IMR-90 (cell line): Measurements from ENCODE around the gene EOLA2. TPM values are rescaled to one million over a fixed set of nuclear protein-coding genes. Genes with fewer than 3 reads are reported as not detected.
"Not testable (repeated sequence)": the region's sequence is repeated elsewhere in the genome, so short reads cannot be mapped to it uniquely, and the experiment has no call there.

Source experiments
- ATAC-seq: fragments of 200-7000 bp; cut with Tn5 transposase; 2 replicates; pipeline ENCODE4 v1.9.1; 2020; ENCODE audit warnings: low read depth, mild to moderate bottlenecking, moderate library complexity
- BruUV-seq: library from RNA; stranded (reverse); fragments of 400-500 nt; replicated peaks from 2 replicates; lab custom pipeline; 2021; lab: Mats Ljungman, UMichigan
- CTCF ChIA-PET: fragments of 300-600 bp; formaldehyde crosslinking; extraction: SDS; loops from one replicate; lab custom pipeline; 2021; ENCODE audit warnings: antibody characterized with exemption; lab: Yijun Ruan, JAX
- POLR2A ChIA-PET: fragments of 300-600 bp; sonication (Branson Sonifier 250); formaldehyde crosslinking; loops from one replicate; lab custom pipeline; 2022; ENCODE audit warnings: antibody characterized with exemption; ENCODE audit not compliant: unreplicated experiment; lab: Charles Lee
- DNase-seq: peaks from one replicate; pipeline ENCODE4 v3.0.0; 2013
- H2AFZ ChIP-seq: replicated peaks from 2 replicates; pipeline ENCODE3; 2013; ENCODE audit warnings: low read length, mild to moderate bottlenecking; ENCODE audit not compliant: poor library complexity
- H2AK5ac ChIP-seq: 2 replicates; pipeline ENCODE4 v1.6.1; 2013; ENCODE audit warnings: low read depth, low read length, inconsistent platforms
- H2AK9ac ChIP-seq: replicated peaks from 2 replicates; pipeline ENCODE3; 2013; ENCODE audit warnings: mild to moderate bottlenecking, low read depth, low read length, moderate library complexity; ENCODE audit not compliant: poor library complexity
- H2BK120ac ChIP-seq: 2 replicates; pipeline ENCODE4 v1.6.1; 2013; ENCODE audit warnings: low read depth, low read length, inconsistent platforms
- H2BK15ac ChIP-seq: 3 replicates; pipeline ENCODE4 v1.6.1; 2013; ENCODE audit warnings: low read depth, low read length, inconsistent platforms
- H2BK20ac ChIP-seq: 2 replicates; pipeline ENCODE4 v1.6.1; 2013; ENCODE audit warnings: low read depth, mild to moderate bottlenecking, inconsistent platforms, low read length, moderate library complexity
- H2BK5ac ChIP-seq: 2 replicates; pipeline ENCODE4 v1.6.1; 2013; ENCODE audit warnings: mild to moderate bottlenecking, low read depth, low read length, inconsistent platforms; ENCODE audit not compliant: poor library complexity, severe bottlenecking
- H3K14ac ChIP-seq: replicated peaks from 2 replicates; pipeline ENCODE4 v1.6.1; 2013; ENCODE audit warnings: low read depth, low read length, inconsistent platforms
- H3K18ac ChIP-seq: 2 replicates; pipeline ENCODE4 v1.6.1; 2013; ENCODE audit warnings: low read depth, low read length, control low read depth
- H3K23ac ChIP-seq: 2 replicates; pipeline ENCODE4 v1.6.1; 2013; ENCODE audit warnings: low read depth, low read length, inconsistent platforms
- H3K27ac ChIP-seq: 2 replicates; pipeline ENCODE4 v1.5.1; 2013; ENCODE audit warnings: mild to moderate bottlenecking, control low read depth, low read length; ENCODE audit not compliant: insufficient read depth
- H3K27me3 ChIP-seq: 2 replicates; pipeline ENCODE4 v1.6.1; 2013; ENCODE audit warnings: low read length; ENCODE audit not compliant: control insufficient read depth, insufficient read depth
- H3K36me3 ChIP-seq: 2 replicates; pipeline ENCODE4 v1.6.1; 2013; ENCODE audit warnings: low read length, mixed read lengths; ENCODE audit not compliant: control insufficient read depth, insufficient read depth
- H3K4ac ChIP-seq: 2 replicates; pipeline ENCODE4 v1.6.1; 2013; ENCODE audit warnings: low read depth, low read length, inconsistent platforms
- H3K4me1 ChIP-seq: 2 replicates; pipeline ENCODE4 v1.6.1; 2013; ENCODE audit warnings: low read length, mixed read lengths; ENCODE audit not compliant: control insufficient read depth, insufficient read depth
- H3K4me2 ChIP-seq: 2 replicates; pipeline ENCODE4 v1.6.1; 2013; ENCODE audit warnings: low read depth, mild to moderate bottlenecking, control low read depth, low read length, moderate library complexity
- H3K4me3 ChIP-seq: 2 replicates; pipeline ENCODE4 v1.5.1; 2013; ENCODE audit warnings: low read depth, mild to moderate bottlenecking, control low read depth, low read length, moderate library complexity; ENCODE audit not compliant: insufficient read depth
- H3K56ac ChIP-seq: 2 replicates; pipeline ENCODE4 v1.6.1; 2013; ENCODE audit warnings: low read length, inconsistent platforms; ENCODE audit not compliant: insufficient read depth; ENCODE audit errors: extremely low read depth
- H3K79me1 ChIP-seq, 2 experiments: 2 replicates each; pipeline ENCODE4 v1.6.1; 2013; ENCODE audit warnings: low read length in 2 of 2, inconsistent platforms in 1 of 2, low read depth in 1 of 2
- H3K9ac ChIP-seq: 2 replicates; pipeline ENCODE4 v1.6.1; 2013; ENCODE audit warnings: low read depth, low read length, control low read depth
- H3K9me1 ChIP-seq: 2 replicates; pipeline ENCODE4 v1.6.1; 2013; ENCODE audit warnings: low read length, inconsistent platforms; ENCODE audit not compliant: insufficient read depth
- H3K9me3 ChIP-seq: 2 replicates; pipeline ENCODE4 v1.6.1; 2013; ENCODE audit warnings: low read length; ENCODE audit not compliant: control insufficient read depth, insufficient read depth
- H4K20me1 ChIP-seq: 2 replicates; pipeline ENCODE4 v1.6.1; 2013; ENCODE audit warnings: low read length, inconsistent platforms; ENCODE audit not compliant: insufficient read depth
- H4K5ac ChIP-seq: 2 replicates; pipeline ENCODE4 v1.6.1; 2013; ENCODE audit warnings: mild to moderate bottlenecking, low read depth, low read length, control low read depth
- H4K8ac ChIP-seq, 2 experiments: 2 replicates each; pipeline ENCODE4 v1.6.1; 2013; ENCODE audit warnings: low read depth in 2 of 2, low read length in 2 of 2, control low read depth in 1 of 2, inconsistent platforms in 1 of 2
- H4K91ac ChIP-seq: 2 replicates; pipeline ENCODE4 v1.6.1; 2013; ENCODE audit warnings: low read depth, low read length, inconsistent platforms; ENCODE audit not compliant: insufficient read depth
- WGBS, 2 experiments: methylation state at CpG; one replicate each; pipeline versions ENCODE4 v1.1.5 to v1.1.7; 2013; ENCODE audit warnings: missing lambda C conversion rate in 2 of 2; ENCODE audit not compliant: insufficient read length in 1 of 2; ENCODE audit errors: extremely low coverage in 2 of 2; 5-methylcytosine and 5-hydroxymethylcytosine counted together
- dilution Hi-C: fragments of 300-500 bp; cut with HindIII; formaldehyde crosslinking; loops from one replicate; pipeline ENCODE4 v1.14.3; 2018; ENCODE audit warnings: low sequenced_read_pairs; ENCODE audit not compliant: unreplicated experiment
- in situ Hi-C: fragments of 300-500 bp; cut with MboI; formaldehyde crosslinking; loops from 3 replicates; pipeline ENCODE4 v1.14.3; 2019; ENCODE audit warnings: low sequenced_read_pairs, inconsistent platforms, mixed read lengths
- intact Hi-C: fragments of 100-400 bp; cut with micrococcal nuclease; formaldehyde crosslinking; loops from 2 replicates; pipeline ENCODE4 v1.10.0; 2022
- polyA plus RNA-seq, 3 experiments: library from polyadenylated mRNA; depleted of rRNA; stranded (reverse); fragments of >200 nt; gene quantifications; 2 replicates each; pipeline ENCODE4 v1.2.3, GENCODE V29; 2012; ENCODE audit warnings: low replicate concordance in 1 of 3
- total RNA-seq: library from RNA; depleted of rRNA; stranded (reverse); fragments of >200 nt; gene quantifications from 2 replicates; pipeline ENCODE4 v1.2.3, GENCODE V29; 2012

EOLA2 gene
- total and polyA plus RNA-seq, 2 of the 4 experiments (the other 2 are of a cell fraction), result 23.7 to 46.5 TPM

DNA sequence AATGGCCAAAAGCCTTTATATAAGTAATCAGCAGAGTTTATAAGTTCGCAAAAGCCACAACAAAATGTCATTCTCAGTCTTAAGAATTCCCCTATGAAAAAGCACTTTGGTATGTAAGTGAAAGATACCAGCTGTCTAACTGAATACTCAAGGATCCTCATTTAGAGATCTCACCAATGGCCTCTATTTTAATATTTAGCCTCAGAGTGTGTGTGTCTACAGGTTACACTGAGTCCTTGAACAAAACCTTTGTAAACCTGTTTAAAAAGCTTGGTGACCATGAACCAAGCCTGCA, 10.4 kb downstream of the EOLA2 start:
- H3K9me1 ChIP-seq, H4K91ac ChIP-seq, H2BK5ac ChIP-seq, H4K5ac ChIP-seq, BruUV-seq, H3K27me3 ChIP-seq, H3K56ac ChIP-seq, H2AK5ac ChIP-seq, H3K23ac ChIP-seq, H3K9ac ChIP-seq, H2AFZ ChIP-seq, H3K4me3 ChIP-seq, H2BK15ac ChIP-seq, H2AK9ac ChIP-seq, CTCF ChIA-PET, H3K14ac ChIP-seq, H2BK20ac ChIP-seq, H2BK120ac ChIP-seq, H3K27ac ChIP-seq, H3K36me3 ChIP-seq, H3K4ac ChIP-seq, H4K20me1 ChIP-seq, dilution Hi-C loops, in situ Hi-C loops, POLR2A ChIA-PET, H3K18ac ChIP-seq, H3K9me3 ChIP-seq, intact Hi-C loops, H4K8ac ChIP-seq, H3K4me1 ChIP-seq, H3K4me2 ChIP-seq, H3K79me1 ChIP-seq, DNase-seq: not testable (repeated sequence)
- no CpG with 5 or more reads among the region's 1 CpG for WGBS, 2 experiments
- peak; percentile 54 for ATAC-seq

DNA sequence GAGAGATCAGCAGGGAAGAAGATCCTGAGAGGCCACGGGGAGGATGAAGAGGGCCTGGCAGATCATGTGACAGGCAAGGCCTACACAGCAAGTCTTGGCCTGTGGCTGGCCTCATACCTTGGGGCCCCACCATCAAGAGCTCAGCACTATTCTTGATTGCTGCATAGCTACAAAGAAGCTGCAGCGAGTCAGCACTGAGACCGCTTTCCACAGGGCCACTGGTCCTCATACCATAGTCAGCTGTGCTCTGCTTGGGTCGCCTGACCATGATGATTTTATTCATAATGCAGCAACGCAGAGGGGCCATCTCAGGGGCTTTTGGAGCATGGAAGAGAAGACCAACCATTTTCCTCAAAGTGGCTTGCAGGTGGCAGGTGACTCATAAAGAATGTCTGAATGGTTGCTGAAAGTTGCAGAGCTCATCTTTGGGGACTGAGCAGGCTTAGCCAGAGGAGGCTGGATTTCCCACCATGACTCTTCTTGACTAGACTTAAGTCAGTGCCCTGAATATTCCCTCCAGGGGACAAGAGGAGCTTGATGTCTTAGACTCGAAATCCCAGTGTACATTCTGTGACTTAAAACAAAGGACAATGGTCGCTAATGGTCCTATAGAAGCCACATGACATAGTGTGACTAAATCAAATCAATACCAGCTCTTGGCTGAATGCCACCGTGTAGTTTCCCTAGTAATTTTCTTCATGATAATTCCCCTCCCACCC, 10.9 kb downstream of the EOLA2 start:
- POLR2A ChIA-PET, H2AFZ ChIP-seq, H3K18ac ChIP-seq, H3K4me1 ChIP-seq, H2BK120ac ChIP-seq, intact Hi-C loops, H3K4me3 ChIP-seq, ATAC-seq, DNase-seq, H3K23ac ChIP-seq, BruUV-seq, H4K8ac ChIP-seq, H4K5ac ChIP-seq, H2AK5ac ChIP-seq, H3K14ac ChIP-seq, H2BK5ac ChIP-seq, H3K9me3 ChIP-seq, dilution Hi-C loops, H3K79me1 ChIP-seq, CTCF ChIA-PET, H3K56ac ChIP-seq, in situ Hi-C loops, H3K9ac ChIP-seq, H2BK15ac ChIP-seq, H3K27me3 ChIP-seq, H4K20me1 ChIP-seq, H2AK9ac ChIP-seq, H2BK20ac ChIP-seq, H4K91ac ChIP-seq, H3K27ac ChIP-seq, H3K4me2 ChIP-seq, H3K4ac ChIP-seq, H3K9me1 ChIP-seq, H3K36me3 ChIP-seq: not testable (repeated sequence)
- WGBS, 2 experiments, result no CpG with 5 or more reads among the region's 8 CpGs
